ENCODE data around the gene SLF2. TPM values are rescaled to one million over a fixed set of nuclear protein-coding genes. Genes with fewer than 3 reads are reported as not detected.

SLF2 gene
- total and polyA plus RNA-seq, 2 of the 8 experiments (the other 6 are each of a cell fraction or from before 2014, with no cell fraction given), result 5.5 to 20.9 TPM

DNA sequence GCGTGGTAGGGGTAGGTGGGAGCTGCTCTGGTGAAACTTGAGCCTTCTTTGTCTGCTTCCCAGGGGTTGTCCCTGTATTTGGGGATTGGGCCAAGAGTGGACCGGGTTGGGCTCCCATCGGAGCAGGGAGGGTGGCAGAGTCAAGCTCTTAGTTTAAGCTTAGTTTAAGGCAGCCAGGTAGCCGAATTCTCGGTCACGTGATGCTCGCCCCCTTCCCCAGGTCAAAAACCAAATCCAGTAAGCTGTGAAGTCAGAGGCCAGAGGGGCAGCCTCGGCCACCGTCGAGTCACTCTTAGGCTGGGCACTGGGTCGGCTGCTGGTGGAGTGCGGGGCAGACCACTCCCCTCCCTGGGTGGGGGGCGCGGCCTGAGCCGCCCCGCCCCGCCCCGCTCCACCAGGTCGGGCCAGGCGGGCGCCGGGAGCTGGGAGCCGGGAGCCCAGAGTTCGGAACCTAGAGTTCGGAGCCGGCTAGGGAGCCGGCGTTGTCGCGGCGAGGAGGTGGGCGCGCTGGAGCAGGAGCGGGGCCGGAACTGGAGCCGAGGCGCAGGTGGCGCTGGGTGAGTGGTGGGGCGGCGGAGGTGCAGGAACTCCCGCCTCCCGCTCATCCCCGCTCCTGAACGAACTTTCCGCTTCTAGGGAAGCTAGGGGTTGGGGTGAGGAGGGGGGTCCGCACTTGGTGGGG is 84.1 kb downstream of the SLF2 start (continued):
- TF ChIP-seq CTCF (IDR thresholded peaks at IDR 0.05; ENCODE audit: control extremely low read depth in 1 of 3, insufficient read depth in 1 of 3, low read depth in 1 of 3, low read length in 3 of 3), result no peak
- TF ChIP-seq TCF12 (IDR thresholded peaks at IDR 0.05; ENCODE audit: low read depth, low read length), result no peak
- peak; percentile 68 for TF ChIP-seq TAF1 (IDR thresholded peaks at IDR 0.05; ENCODE audit: low read depth, low read length)
- TF ChIP-seq SUZ12 (IDR thresholded peaks at IDR 0.05; ENCODE audit: low read length), result no peak
- TF ChIP-seq, protein P1, sequence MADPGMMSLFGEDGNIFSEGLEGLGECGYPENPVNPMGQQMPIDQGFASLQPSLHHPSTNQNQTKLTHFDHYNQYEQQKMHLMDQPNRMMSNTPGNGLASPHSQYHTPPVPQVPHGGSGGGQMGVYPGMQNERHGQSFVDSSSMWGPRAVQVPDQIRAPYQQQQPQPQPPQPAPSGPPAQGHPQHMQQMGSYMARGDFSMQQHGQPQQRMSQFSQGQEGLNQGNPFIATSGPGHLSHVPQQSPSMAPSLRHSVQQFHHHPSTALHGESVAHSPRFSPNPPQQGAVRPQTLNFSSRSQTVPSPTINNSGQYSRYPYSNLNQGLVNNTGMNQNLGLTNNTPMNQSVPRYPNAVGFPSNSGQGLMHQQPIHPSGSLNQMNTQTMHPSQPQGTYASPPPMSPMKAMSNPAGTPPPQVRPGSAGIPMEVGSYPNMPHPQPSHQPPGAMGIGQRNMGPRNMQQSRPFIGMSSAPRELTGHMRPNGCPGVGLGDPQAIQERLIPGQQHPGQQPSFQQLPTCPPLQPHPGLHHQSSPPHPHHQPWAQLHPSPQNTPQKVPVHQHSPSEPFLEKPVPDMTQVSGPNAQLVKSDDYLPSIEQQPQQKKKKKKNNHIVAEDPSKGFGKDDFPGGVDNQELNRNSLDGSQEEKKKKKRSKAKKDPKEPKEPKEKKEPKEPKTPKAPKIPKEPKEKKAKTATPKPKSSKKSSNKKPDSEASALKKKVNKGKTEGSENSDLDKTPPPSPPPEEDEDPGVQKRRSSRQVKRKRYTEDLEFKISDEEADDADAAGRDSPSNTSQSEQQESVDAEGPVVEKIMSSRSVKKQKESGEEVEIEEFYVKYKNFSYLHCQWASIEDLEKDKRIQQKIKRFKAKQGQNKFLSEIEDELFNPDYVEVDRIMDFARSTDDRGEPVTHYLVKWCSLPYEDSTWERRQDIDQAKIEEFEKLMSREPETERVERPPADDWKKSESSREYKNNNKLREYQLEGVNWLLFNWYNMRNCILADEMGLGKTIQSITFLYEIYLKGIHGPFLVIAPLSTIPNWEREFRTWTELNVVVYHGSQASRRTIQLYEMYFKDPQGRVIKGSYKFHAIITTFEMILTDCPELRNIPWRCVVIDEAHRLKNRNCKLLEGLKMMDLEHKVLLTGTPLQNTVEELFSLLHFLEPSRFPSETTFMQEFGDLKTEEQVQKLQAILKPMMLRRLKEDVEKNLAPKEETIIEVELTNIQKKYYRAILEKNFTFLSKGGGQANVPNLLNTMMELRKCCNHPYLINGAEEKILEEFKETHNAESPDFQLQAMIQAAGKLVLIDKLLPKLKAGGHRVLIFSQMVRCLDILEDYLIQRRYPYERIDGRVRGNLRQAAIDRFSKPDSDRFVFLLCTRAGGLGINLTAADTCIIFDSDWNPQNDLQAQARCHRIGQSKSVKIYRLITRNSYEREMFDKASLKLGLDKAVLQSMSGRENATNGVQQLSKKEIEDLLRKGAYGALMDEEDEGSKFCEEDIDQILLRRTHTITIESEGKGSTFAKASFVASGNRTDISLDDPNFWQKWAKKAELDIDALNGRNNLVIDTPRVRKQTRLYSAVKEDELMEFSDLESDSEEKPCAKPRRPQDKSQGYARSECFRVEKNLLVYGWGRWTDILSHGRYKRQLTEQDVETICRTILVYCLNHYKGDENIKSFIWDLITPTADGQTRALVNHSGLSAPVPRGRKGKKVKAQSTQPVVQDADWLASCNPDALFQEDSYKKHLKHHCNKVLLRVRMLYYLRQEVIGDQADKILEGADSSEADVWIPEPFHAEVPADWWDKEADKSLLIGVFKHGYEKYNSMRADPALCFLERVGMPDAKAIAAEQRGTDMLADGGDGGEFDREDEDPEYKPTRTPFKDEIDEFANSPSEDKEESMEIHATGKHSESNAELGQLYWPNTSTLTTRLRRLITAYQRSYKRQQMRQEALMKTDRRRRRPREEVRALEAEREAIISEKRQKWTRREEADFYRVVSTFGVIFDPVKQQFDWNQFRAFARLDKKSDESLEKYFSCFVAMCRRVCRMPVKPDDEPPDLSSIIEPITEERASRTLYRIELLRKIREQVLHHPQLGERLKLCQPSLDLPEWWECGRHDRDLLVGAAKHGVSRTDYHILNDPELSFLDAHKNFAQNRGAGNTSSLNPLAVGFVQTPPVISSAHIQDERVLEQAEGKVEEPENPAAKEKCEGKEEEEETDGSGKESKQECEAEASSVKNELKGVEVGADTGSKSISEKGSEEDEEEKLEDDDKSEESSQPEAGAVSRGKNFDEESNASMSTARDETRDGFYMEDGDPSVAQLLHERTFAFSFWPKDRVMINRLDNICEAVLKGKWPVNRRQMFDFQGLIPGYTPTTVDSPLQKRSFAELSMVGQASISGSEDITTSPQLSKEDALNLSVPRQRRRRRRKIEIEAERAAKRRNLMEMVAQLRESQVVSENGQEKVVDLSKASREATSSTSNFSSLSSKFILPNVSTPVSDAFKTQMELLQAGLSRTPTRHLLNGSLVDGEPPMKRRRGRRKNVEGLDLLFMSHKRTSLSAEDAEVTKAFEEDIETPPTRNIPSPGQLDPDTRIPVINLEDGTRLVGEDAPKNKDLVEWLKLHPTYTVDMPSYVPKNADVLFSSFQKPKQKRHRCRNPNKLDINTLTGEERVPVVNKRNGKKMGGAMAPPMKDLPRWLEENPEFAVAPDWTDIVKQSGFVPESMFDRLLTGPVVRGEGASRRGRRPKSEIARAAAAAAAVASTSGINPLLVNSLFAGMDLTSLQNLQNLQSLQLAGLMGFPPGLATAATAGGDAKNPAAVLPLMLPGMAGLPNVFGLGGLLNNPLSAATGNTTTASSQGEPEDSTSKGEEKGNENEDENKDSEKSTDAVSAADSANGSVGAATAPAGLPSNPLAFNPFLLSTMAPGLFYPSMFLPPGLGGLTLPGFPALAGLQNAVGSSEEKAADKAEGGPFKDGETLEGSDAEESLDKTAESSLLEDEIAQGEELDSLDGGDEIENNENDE (IDR thresholded peaks at IDR 0.05; ENCODE audit: insufficient replicate concordance, low read length), result no peak
- TF ChIP-seq RAD21 (IDR thresholded peaks at IDR 0.05 in 1 of 2, conservative IDR thresholded peaks at IDR 0.05 in 1 of 2; ENCODE audit: low read depth in 2 of 2, low read length in 2 of 2), result no peak
- no peak for TF ChIP-seq NANOG (IDR thresholded peaks at IDR 0.05; ENCODE audit: insufficient read depth, low read depth, low read length, poor library complexity, severe bottlenecking)
